ENCODE data around the gene ARHGEF7.

The ARHGEF7 gene

DNA sequence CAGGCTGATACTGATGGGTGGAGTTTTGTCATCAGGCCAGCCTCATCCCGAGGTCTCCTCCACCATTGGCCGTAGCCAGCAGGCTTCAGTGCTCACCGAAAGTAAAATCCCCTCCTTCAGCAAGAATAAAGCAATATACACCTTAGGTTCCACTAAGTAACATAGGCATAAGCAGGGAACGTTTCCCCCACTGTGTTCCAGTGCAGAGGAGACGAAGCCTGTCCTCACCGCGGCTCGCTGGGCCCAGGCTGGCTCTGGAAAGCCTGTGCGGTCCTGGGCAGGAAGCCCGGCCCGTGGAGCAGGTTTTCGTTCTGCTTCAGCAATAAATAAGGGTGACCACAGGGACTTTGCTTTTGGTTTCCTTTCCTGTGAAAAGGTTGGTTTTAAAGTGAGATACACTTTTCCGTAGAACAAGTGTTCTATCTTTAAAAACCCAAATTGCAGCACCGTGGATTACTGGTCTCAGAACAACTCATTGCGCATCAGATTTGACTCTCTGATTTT, 189.0 kb downstream of the ARHGEF7 start:
- DNase-seq (ENCODE audit: low spot score) = peak; percentile 71

DNA sequence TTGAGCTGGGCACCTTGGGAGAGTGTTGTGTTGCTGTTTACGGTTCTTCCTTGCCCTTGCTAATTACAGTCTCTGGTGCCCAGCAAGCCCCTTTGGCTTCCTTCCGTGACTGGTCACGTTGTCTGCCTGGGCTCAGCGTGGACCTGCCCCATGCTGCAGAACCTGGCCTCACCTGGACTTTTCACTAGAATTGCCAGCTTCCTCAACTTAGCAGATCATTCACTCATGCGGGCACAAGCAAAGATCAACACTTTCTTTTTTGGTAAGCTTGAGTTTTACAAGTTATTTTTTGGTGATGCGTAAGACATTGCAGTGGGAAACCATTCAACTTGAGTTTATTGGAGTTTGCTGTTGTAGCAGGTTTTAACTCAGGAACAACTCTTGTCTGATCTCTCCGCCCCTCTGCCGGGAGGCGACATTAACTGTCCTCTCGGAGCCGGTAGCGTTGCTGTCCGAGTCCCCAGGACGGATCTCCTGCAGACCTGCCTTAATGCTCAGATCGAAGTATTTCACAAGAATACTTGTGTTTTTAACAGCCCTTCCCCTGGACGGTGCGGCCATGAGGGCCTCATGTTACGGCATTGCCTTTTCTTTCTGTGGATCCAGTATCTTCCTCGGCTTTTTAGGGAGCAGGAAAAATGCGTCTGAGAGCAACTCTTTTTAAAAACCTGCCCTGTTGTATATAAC, 189.6 kb downstream of the ARHGEF7 start:
- DNase-seq (ENCODE audit: low spot score) = peak; percentile 23

DNA sequence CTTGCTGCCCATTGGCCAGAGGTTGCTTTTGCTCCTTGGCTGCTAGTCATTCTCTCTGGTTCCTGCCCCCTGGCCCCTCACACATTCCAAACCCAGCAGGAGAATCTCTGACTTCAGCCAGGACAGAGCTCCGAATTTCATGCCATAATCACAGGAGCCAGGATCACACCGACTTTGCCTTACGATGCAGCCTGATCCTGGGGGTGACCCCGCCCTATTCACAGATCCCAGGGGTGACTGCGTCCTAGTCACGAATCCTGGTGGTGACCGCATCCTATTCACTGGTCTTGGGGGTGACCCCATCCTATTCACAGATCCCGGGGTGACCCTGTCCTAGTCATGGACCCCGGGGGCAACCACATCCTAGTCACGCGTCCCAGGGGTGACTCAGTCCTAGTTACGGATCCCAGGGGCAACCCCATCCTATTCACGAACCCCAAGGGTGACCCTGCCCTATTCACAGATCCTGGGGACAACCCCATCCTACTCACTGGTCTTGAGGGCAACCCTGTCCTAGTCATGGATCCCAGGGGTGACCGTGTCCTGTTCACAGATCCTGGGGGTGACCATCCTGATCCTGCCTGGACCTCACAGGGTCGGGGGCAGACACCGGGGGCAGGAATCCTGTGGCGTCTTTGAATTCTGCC, 198.0 kb downstream of the ARHGEF7 start:
- DNase-seq (ENCODE audit: low spot score) = no peak

DNA sequence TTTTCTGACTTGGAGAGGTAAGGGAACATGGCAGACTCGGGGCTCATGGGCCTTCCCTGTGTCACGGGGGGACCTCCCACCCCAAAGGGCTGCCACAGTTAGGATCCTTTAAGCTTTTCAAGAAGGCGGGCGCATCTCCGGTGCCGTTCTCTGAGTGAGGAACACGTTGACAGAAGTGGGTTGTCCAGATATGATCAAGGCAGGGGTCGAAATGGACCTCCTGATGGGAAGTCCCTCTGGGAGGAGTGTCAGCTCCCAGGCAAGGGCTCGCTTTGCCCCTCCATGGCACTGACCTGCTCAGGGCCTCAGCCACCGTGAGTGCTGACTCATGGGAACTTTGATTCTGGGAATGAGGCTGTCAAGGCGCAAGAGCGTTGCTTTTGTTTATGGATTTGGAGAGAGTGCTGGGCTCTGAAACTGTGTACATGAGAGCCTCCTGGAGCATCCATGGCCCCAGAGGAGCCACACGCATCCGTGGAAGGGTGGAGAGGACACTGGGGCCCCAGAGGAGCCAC, 198.9 kb downstream of the ARHGEF7 start:
- DNase-seq (ENCODE audit: low spot score) = no peak

DNA sequence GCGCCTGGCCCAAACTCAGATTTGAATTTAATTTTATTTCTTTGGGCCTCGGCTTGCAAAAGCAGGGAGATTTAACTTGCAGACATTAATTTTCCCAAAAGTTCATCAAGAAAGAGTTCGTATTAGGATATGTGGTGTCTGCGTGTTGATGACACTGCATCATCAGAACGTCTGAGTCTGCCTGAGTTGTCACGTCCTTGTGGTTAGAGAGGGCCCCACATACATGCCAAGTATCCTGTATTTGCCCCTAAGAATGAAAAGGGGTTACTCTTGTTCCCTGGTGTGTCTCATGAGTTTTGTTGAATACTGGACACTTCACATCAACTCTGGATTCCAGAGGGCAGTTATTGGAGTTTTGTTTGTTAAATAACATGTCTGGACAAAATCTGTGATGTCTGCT, 199.7 kb downstream of the ARHGEF7 start:
- DNase-seq (ENCODE audit: low spot score) = no peak

DNA sequence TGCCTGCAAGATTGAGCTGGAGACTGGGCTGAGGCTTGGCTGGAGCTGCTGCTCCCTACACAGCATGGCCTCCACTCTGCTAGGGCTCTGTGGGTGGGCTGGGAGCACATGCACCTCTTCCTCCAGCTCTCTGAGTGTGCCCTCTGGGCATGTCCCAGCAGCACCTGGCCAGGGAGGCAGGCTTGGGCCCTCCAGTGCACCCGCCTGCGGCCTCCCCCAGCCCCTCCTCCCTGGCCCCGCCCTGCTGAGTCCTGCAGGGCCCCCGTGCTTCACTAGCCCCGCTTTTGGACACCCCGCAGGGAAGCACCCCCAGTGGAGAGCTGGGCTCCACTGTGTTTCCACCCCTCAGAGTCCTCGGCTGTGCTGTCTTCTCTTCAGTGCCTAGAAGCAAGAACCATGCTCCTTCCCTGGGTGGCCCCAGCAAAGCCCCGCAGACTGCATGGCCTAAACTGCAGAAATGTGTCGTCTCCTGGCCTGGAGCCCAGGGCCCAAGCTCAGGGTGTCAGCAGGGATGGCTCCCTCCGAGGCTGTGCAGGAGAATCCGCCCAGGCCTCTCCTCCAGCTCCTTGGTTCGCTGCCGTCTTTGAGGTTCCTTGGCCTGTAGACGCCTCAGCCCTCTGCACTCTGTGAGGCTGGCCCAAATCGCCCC, 200.4 kb downstream of the ARHGEF7 start:
- DNase-seq (ENCODE audit: low spot score) = no peak

DNA sequence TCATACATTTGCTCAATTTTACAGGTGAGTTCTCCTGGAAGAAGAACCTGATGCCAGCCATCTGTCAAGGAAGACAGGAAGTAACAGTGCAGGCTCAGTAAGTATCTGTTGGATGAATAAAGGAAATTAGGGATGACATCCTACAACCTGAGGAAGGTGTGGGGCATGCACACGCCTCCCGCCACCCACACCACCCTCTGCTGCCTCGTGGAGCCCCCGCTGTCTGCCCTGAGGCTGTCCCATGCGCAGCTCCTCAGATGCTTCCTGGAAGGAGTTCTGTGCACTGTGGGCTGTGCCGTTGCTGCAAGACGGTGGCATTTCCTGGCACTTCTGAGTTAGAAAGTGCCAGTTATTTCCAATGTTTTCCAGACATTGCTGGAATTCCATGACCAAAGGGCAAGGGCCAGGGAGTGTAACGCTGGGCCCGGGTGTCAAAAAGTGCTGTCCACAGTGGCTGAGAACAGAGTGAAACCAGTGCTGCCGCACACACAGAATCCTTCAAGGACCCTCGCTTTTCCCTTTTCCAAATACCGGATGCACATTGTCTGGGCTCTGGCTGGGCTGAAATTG, 201.1 kb downstream of the ARHGEF7 start:
- peak; percentile 22 for DNase-seq (ENCODE audit: low spot score)

DNA sequence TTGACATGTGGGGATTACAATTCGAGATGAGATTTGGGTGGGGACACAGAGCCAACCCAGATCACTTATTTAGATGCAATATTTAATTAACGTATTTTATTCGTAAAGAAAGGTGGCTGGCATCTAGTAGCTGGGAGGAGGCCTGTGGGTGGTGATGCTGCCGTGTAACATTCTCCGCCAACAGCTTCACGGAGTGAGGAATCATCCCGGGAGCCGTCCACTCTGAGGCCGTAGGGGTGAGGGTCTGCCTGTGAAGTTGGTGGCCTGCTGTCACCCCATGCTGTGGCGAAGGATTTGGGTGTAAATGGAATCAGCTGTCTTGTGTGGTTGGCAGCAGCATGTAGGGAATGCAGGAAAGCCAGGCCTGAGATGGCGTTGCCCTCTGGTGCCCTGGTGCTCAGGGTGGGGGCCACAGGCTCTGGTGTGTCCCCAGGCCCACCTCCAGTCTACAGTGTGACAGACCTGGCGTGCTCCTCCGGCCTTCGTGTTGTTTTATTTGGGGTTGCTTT, 202.0 kb downstream of the ARHGEF7 start:
- DNase-seq (ENCODE audit: low spot score) = no peak

DNA sequence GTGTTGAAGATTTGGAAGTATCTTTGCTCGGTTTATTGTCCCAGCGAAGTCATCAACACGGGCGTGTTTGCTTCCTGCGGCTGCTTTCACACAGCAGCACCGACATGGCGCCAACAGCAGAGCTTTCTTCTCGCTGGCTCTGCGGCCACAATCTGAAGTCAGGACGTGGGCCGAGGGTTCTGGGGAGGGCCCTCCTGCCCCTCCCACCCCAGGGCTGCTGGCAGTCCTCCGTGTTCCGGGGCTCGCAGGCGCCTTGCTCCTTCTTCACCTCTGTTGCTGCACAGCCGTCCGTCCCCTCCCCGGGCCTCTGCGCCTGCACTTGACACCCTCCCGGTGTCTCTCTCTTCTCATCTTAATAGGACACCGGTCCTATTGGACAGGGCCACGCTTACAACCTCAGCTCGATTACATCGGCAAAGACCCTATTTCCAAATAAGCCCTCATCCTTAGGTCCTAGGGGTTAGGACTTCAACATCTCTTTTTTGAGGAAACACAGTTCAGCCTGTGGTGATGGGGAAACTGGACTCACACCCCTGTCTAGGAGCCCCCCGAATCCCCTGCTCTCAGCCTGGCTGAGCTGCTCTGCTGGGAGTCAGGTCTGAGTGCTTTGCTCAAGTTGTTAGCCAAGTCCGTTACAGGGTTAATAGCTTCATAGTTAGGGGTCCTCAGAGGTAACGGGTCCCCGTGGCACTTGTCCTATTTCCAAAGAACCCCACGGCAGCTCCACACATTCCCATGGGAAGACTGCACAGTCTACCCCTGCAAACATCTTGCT, 202.6 kb downstream of the ARHGEF7 start:
- no peak for DNase-seq (ENCODE audit: low spot score)

DNA sequence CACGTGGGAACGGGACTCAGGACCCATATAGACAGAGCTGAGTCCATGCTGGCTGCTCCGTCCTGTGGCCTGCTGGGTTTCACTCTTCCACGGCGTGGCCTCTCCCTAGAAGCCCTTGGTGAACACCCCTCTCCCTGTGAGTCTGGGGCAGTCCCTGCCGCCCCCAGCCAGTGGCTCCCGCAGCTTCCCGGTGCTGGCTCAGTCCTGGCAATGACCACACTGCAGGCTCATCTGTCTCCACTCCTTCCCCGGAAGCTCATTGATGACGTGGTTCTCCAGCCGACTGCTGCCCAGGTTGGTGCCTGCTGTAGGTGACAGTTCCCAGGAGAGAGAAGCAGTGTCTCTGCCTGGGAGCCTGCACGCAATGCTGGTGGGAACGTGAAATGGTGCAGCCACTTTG, 203.3 kb downstream of the ARHGEF7 start:
- DNase-seq (ENCODE audit: low spot score) = no peak

DNA sequence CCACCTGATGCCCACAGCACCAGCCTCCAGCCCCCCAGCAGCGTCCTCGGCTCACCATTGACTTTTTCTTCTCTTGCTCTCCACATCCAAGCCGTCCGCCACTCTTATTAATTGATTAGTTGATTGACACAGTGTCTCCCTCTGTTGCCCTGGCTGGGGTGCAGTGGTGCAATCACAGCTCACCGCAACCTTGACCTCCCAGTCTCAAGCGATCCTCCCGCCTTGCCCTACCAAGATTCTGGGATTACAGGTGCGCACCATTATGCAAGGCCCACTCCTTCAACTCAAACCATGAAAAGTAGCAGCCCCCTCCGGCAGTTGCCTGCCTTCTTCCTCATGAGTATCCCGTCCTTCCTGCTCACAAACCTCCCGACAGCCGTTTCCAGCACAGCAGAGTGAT, 204.4 kb downstream of the ARHGEF7 start:
- DNase-seq (ENCODE audit: low spot score) = no peak

DNA sequence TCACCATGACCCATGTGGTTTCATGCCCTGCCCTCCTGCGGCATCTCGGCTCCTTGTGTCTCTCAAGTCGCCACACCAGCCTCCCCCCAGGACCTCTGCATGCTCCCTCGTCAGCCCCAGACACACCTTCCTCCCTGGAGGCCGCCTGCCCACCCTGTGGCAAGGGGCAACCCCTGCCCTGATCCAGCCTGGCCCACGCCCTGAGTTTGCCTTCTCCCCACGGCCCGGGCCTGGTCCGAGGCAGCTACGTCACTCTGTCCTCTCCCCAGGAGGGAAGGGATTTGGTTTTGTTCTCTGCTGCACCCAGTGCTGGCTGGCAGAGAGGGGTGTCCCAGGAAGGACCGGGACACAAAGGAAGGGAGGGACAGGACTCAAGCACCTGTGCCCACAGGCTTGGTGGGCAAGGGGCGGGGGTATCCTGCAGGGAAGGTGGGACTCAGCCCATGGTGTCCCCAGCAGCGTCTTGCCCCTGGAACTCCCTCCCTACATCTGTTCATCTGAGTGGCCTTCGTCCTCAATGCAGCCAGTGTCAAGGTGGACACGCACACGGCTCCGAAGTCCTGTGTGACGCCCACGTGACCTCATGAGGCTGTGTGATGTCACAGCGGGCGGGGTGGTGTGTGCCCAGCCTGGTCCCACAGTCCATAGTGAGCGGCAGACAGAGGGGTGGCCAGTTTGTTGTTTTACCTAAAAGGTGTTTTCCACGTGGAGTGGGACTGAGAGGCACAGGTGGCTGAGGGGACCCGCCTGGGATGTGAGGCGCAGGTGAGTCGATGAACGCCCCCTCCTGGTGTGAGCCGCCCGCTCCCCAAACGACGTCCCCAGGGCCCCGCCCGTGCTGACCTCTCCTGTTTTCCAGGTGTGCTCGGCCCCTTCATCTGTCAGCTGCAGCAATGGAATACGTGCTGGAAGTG, 205.1 kb downstream of the ARHGEF7 start, which contains the start of gene TEX29:
Gene TEX29, plus strand, starts transcription at position 645 of the 914 bp plus-strand sequence. Its CDS starts 249 bp downstream, at position 894.
- DNase-seq (ENCODE audit: low spot score) = no peak

DNA sequence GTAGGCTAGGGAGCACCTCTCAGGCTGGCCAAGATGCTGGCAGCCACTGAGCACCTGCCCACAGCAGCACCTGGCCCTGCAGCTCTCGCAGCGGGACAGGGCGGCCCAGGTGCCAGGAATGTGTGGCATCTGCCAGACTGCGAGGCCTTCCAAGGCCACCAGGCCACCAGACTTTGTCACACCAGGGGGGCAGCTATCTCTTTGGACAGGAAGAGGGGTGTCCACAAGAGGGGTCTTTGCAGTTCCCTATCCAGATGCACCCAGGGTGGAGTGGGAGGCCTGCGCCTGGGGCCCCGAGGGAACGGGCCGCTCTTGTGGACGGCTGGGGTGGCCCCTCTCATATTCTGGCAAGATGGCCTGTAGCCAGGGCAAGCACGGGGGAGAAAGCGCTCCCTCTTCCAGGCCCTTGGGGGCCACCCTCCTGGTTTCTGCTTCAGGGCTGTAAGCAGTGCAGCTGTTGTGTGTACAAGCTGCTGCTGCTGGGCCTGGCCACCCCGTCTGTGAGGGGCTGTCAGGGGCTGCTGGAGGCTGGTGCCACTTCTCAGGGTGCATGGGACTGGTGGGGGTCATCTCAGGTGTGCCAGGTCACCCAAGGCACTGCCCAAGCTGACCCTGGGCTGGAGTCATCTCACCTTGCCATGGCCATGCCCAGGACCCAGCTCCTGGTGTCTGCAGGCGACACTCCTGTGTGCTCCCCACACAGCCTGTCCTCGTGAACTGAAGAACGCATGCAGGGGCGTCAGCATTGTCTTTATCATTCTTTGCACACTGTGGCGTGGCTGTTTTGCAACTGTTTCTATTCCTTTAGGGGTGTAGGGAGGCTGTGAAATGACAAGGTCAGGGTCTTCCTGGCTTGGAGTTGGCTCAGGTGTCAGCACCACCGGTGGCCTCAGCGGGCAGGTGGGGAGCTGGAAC, 207.1 kb downstream of the ARHGEF7 start:
- DNase-seq (ENCODE audit: low spot score) = no peak

DNA sequence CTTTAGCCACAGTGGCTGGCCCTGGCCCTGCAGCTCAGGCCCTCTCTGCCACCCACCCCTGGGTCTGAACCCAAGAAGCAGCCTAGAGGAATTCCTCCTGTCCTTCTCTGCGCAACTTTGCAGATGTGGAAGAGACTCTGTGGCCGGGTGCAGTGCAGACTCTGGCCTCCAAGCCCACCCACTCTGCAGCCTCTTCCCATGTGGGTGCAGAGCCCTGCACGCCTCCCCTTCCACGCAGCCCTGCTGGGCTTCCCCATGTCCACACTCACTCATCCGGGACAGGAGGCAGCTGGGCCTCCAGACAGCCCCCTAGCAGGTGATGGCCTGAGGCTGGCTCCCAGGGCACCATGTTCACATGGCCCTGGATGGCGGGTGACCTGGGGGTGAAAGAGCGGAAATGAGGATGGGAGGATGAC, 207.8 kb downstream of the ARHGEF7 start:
- DNase-seq (ENCODE audit: low spot score) = no peak

DNA sequence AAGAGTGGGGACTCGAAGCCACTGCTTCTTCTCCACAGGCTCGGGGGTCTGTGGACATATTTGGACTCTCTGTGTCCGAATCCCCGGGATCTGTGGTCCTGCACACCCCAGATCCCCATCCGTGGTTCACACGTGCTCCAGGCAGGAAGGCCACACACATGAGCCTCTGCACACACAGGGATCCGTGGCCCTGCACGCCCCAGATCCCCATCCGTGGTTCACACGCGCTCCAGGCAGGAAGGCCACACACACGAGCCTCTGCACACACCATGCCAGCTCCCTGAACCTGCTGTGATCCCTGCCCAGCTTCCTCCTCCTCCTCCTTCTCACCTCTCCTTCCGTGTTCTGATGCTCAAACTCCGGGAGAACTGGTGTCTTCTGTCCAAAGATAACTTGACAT, 208.4 kb downstream of the ARHGEF7 start:
- no peak for DNase-seq (ENCODE audit: low spot score)

DNA sequence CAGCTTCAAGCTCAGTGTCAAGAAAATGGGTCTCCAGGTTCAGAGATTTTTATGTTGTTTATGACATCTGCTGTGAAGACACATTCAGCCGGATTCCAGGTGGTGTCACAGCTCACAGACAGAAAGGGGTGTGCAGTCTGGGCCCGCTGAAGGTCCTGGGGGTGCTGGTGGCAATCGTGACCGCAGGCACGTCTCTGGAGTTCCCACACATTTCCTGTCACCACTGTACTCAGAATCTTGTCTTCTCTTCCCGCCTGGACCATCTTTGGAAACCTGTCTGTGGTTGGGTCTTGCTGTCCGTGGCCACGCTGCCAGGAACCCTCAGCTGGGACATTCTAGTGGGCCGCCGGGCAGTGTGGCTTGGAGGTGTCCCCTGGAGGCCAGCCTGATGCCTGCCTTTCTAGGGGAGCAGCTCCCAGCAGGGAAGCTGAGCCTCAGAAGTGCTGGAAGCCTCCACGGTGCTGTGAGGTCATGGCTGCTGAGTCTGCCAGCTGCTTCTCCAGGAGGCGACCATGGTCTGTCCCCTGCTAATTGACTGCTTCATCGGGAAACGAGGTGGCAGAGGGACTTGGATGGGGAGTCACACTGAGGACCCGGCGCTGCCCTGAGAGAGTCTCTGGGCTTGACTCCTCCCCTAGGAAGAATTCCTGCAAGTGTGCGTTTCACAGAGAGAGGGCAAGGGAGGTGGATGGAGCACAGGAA, 209.0 kb downstream of the ARHGEF7 start:
- no peak for DNase-seq (ENCODE audit: low spot score)

DNA sequence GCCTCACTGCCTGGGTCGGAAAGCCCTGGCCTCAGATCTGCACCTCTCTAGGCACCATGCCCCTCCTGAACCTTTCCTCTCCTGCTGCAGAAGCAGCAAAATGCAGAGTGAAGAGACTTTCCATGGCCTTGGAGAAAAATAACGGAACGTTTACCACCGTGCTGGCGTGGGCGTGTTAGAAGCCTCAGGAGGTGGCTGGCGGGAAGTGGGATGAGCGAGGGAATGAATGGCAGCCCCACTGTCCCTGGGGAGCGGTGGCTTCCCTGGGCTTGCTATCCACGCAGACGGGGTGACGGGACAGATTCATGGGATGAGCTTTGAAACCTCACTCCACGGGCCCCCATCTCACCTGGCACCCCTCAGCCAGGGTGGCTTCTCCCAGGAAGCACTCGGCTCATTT, 209.6 kb downstream of the ARHGEF7 start:
- DNase-seq (ENCODE audit: low spot score) = no peak

DNA sequence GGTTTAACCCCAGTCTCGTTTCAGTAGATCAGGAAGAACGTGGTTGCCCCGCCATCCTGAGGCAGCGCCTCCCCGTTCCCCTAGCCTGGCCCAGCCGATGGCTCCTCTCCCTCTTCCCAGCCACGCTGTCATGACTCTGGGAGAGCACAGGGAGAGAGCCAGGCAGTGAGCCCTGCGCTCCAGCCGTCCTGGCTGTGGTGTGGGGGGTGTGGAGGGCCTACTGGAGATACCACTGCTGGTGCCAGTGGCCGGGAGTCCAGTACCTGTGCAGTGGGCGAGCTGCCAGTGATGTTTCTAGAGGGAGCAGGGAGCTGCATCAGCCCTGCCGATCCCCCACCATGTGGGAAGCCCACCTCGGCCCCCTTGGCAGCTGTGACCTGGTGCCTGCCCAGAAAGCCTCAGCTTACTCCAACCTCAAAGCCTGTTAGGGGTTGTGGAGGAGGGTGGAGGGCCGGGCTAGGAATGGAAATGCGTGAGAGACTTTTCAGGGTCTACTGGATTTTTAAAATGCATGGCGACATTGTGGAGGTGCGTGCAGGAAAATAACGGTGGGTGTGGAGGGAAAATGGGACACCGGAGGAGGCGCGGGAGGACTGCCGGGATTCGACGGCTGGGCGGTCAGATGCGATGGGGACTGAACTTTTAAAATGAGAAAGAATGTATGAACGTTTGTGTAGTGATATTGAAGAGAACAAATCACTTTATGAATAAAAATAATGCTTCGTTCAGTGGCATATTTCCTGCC, 210.2 kb downstream of the ARHGEF7 start:
- no peak for DNase-seq (ENCODE audit: low spot score)

Measured in cerebellar cortex (tissue), 1 donor.